Large intestine (tissue), 3 donors: Measurements from ENCODE around the gene USP3. TPM values are rescaled to one million over a fixed set of nuclear protein-coding genes. Genes with fewer than 3 reads are reported as not detected.

Experiments
- DNase-seq, 2 donors: peaks; one replicate each; pipeline versions ENCODE4 v3.0.0 to v3.0.0-alpha.2; 2013
- H3K27ac ChIP-seq: one replicate; pipeline ENCODE4 v1.5.1; 2013; ENCODE audit warnings: low read length
- H3K27me3 ChIP-seq: 2 replicates; pipeline ENCODE4 v1.6.1; 2013; ENCODE audit warnings: low read length; ENCODE audit not compliant: control insufficient read depth, insufficient read depth
- H3K36me3 ChIP-seq: 2 replicates; pipeline ENCODE4 v1.6.1; 2013; ENCODE audit warnings: low read length; ENCODE audit not compliant: control insufficient read depth, insufficient read depth
- H3K4me1 ChIP-seq: one replicate; pipeline ENCODE4 v1.6.1; 2013; ENCODE audit warnings: low read length; ENCODE audit not compliant: control insufficient read depth, insufficient read depth
- H3K4me3 ChIP-seq: one replicate; pipeline ENCODE4 v1.5.1; 2013; ENCODE audit warnings: low read length
- H3K9me3 ChIP-seq: one replicate; pipeline ENCODE4 v1.6.1; 2013; ENCODE audit warnings: mild to moderate bottlenecking, low read depth, low read length, moderate library complexity; ENCODE audit not compliant: control insufficient read depth
- WGBS: methylation state at CpG from one replicate; pipeline ENCODE4 v1.1.5; 2013; ENCODE audit warnings: low lambda C conversion rate; ENCODE audit not compliant: insufficient coverage; 5-methylcytosine and 5-hydroxymethylcytosine counted together
- polyA plus RNA-seq: library from polyadenylated mRNA; unstranded; fragments of 120-200 nt; gene quantifications from one replicate; pipeline ENCODE4 v1.2.1, GENCODE V29; 2013

USP3 gene
- polyA plus RNA-seq, 1 donor: 32.7 TPM

GRCh38 chr15:63463036-63463435 lies 41.4 kb upstream of the USP3 start:
- Histone ChIP-seq H3K4me1 (peaks cover 54% of the 10 kb centered on the region), H3K27me3 (no peaks in the 10 kb centered on the region), H3K27ac (no peak overlapping the region), H3K9me3 (peaks cover 10% of the 10 kb centered on the region), H3K4me3 (no peak overlapping the region), H3K36me3 (no peaks in the 10 kb centered on the region)
- DNase-seq: no peak

GRCh38 chr15:63463793-63464192 lies 40.6 kb upstream of the USP3 start:
- DNase-seq: no peak
- Histone ChIP-seq H3K27ac (no peak overlapping the region), H3K4me3 (no peak overlapping the region), H3K36me3 (no peaks in the 10 kb centered on the region), H3K4me1 (peaks cover 54% of the 10 kb centered on the region), H3K27me3 (no peaks in the 10 kb centered on the region), H3K9me3 (peaks cover 6% of the 10 kb centered on the region)
- 50% methylated on average over 1 of the region's 5 CpGs for WGBS

GRCh38 chr15:63465104-63465503 lies 39.3 kb upstream of the USP3 start:
- Histone ChIP-seq H3K27ac (no peak overlapping the region), H3K27me3 (no peaks in the 10 kb centered on the region), H3K4me1 (peaks cover 51% of the 10 kb centered on the region), H3K36me3 (no peaks in the 10 kb centered on the region), H3K9me3 (no peaks in the 10 kb centered on the region), H3K4me3 (no peak overlapping the region)
- DNase-seq: no peak

DNA sequence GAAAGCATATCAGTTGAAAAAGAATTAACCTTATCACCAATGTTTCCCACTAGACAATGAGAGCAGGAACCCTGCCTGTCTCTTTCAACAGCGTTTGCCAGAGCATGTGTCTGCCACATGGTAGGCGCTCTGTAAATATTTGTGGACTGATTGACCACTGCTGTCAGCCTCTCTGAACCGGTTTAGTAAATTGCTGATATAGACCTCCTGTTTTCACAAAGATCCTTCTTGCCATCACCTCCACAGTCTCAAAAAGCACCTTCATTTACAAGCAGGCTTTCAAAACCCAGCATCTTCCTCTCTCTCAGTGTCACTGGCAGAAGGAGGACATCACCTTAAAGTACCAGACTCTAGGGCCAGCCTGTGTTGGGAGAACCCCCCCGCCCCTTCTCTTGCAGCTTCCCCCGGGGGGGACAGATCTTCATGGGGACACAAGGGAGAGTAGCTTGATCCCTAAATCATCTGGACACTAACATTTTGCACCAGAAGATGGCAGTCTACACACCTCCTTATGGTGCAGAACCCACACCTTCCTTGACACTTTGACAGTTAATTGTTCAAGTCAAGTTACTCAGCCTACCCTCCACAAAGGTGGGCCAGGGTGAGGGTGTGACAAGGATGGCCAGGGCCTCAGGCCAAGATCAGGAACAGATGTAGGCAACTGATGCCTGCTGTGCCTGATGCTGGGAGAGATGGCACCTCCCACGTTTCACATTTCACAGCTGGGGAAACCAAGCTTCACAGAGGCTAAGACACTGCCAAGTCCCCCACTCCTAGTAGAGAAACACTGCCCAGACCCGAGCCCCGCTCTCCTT lies 37.8 kb upstream of the USP3 start:
- no peaks in the 10 kb centered on the region for H3K9me3 ChIP-seq
- H3K36me3 ChIP-seq: no peaks in the 10 kb centered on the region
- DNase-seq: peak in 1 of 2 donors; percentile 72
- no CpG with 5 or more reads among the region's 8 CpGs for WGBS
- no peak overlapping the region for H3K4me3 ChIP-seq
- H3K4me1 ChIP-seq: peaks cover 36% of the 10 kb centered on the region
- H3K27me3 ChIP-seq: no peaks in the 10 kb centered on the region
- H3K27ac ChIP-seq: peak overlapping the region; percentile 29

DNA sequence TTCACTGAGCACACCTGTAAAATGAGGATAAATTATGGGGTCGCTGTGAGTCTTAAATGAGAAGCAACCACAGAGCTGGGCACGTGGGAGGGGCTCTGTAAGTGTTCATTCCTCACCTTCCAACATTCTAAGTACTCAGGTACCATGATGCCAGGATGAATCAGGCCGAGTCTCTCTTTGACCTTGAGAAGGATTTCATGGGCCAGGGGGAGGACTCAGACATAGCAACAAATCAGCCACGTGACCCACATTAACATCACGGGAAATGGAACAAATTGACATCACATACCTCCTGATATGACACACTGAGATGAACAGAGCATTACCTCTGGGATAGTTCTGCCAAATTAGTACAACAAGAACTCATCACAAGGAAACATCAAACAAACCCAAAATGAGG lies 35.2 kb upstream of the USP3 start:
- WGBS: no CpG with 5 or more reads among the region's 5 CpGs
- H3K36me3 ChIP-seq: no peaks in the 10 kb centered on the region
- no peak for DNase-seq
- H3K4me1 ChIP-seq: peaks cover 23% of the 10 kb centered on the region
- H3K27me3 ChIP-seq: no peaks in the 10 kb centered on the region
- H3K4me3 ChIP-seq: no peak overlapping the region
- no peak overlapping the region for H3K27ac ChIP-seq
- no peaks in the 10 kb centered on the region for H3K9me3 ChIP-seq

GRCh38 chr15:63469984-63470383 lies 34.4 kb upstream of the USP3 start:
- 80% methylated on average over 1 of the region's 2 CpGs for WGBS
- no peak for DNase-seq
- no peaks in the 10 kb centered on the region for H3K9me3 ChIP-seq
- peaks cover 25% of the 10 kb centered on the region for H3K4me1 ChIP-seq
- no peak overlapping the region for H3K27ac ChIP-seq
- H3K36me3 ChIP-seq: no peaks in the 10 kb centered on the region
- H3K27me3 ChIP-seq: no peaks in the 10 kb centered on the region
- no peak overlapping the region for H3K4me3 ChIP-seq

DNA sequence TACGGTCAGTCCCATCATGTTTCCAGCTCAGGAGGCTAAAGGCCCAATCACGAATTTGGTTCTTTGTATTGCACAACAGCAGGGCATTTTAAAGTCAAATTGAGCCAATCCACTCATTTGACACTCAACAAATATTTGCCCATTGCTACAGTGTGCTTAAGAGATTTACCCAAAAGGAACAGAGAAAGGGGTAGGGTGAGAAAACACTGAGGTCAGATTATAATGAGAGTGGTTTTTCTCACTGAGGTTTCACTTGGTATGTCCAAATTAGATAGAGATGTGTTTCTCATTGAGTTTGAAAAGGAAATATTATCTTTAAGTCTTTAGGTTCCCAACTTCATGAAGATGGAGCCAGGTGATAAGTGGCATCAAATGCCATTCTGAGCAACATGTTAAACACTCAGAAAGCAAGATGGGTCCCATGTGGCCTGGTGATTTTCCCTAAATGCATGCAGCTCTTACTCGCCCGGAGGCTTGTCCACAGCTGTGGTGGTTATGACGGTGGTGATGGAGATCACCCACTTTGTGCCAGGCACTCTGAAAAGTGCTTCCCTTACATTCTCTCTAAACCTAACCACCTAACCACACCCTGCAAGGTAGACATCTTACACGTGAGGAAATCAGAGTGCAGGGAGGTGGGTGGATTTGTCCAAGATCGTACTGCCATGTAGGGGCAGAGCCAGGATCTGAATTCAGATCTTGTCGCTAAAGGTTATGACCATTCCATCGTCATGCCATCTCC lies 31.2 kb upstream of the USP3 start:
- H3K9me3 ChIP-seq: no peaks in the 10 kb centered on the region
- H3K36me3 ChIP-seq: no peaks in the 10 kb centered on the region
- no peak for DNase-seq
- no peak overlapping the region for H3K4me3 ChIP-seq
- WGBS: no CpG with 5 or more reads among the region's 9 CpGs
- H3K4me1 ChIP-seq: peaks cover 39% of the 10 kb centered on the region
- peak overlapping the region; percentile 87 for H3K27ac ChIP-seq
- no peaks in the 10 kb centered on the region for H3K27me3 ChIP-seq

DNA sequence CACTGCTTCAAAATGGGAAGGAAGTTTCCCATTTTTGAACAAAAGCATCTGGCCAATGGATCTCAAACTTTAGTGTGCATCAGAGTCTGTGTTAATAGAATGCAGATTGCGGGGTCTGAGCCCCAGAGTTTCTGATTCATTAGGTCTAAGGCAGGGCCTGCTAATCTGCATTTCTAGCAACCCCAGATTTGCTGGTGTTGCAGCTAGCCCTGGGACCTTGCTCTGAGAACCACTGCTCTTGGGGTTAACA lies 30.7 kb upstream of the USP3 start:
- peak overlapping the region; percentile 87 for H3K27ac ChIP-seq
- no peak overlapping the region for H3K4me3 ChIP-seq
- WGBS: no CpG with 5 or more reads among the region's 1 CpG
- H3K27me3 ChIP-seq: no peaks in the 10 kb centered on the region
- peaks cover 39% of the 10 kb centered on the region for H3K4me1 ChIP-seq
- DNase-seq: no peak
- H3K36me3 ChIP-seq: no peaks in the 10 kb centered on the region
- H3K9me3 ChIP-seq: no peaks in the 10 kb centered on the region

- Histone ChIP-seq H3K4me1 (peaks cover 39% of the 10 kb centered on the region), H3K27ac (peak overlapping the region; percentile 87), H3K36me3 (no peaks in the 10 kb centered on the region), H3K9me3 (no peaks in the 10 kb centered on the region), H3K27me3 (no peaks in the 10 kb centered on the region), H3K4me3 (no peak overlapping the region)
- DNase-seq: peak; percentile 94 to 99
- no CpG with 5 or more reads among the region's 4 CpGs for WGBS
Observed at GRCh38 chr15:63473999-63474809, 30.2 kb upstream of the USP3 start.

DNA sequence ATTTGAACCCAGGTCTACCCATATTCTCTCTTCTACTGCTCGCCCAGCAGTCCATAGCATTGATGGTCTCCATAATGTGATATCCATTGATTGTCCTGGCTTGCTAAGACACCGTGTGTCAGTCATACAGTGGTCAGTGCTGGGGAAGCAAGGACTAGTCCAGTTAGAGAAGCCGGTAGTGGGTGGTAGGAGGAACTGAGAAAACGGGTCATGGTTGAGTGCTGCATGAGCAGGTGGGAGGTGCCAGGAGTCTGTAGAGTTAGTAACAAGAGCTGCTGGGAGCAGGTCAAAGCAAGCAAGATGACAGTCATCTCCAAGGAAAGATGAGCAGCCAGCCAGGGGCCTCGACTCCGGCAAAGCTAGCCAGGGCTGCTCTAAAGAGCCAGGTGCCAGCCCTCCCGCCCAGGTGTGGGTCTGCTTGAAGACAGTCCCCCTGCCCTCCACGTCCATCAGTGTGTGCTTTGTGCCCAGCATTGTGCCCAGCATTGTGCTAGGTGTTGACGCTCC lies 29.5 kb upstream of the USP3 start:
- no CpG with 5 or more reads among the region's 9 CpGs for WGBS
- Histone ChIP-seq H3K36me3 (no peaks in the 10 kb centered on the region), H3K4me3 (no peak overlapping the region), H3K27me3 (no peaks in the 10 kb centered on the region), H3K27ac (peak overlapping the region; percentile 87), H3K9me3 (no peaks in the 10 kb centered on the region), H3K4me1 (peaks cover 39% of the 10 kb centered on the region)
- peak in 1 of 2 donors; percentile 58 for DNase-seq
